GM23248 (cell line): ENCODE results near the gene RAB13. TPM values are rescaled to one million over a fixed set of nuclear protein-coding genes. Genes with fewer than 3 reads are reported as not detected.
"Not testable (repeated sequence)": the region's sequence is repeated elsewhere in the genome, so short reads cannot be mapped to it uniquely, and the experiment has no call there.

Experiments
- DNase-seq: peaks from one replicate; pipeline ENCODE4 v3.0.0-alpha.2; 2015
- H2AFZ ChIP-seq: fragments of 200-600 bp; sonication (generic); 2 replicates; pipeline ENCODE4 v1.6.1; 2016; ENCODE audit warnings: antibody characterized with exemption
- H3F3A ChIP-seq: fragments of 200-600 bp; sonication (generic); 2 replicates; pipeline ENCODE4 v1.6.1; 2016; ENCODE audit warnings: mild to moderate bottlenecking, antibody characterized with exemption, mixed run types; ENCODE audit not compliant: insufficient read depth
- H3K27ac ChIP-seq: fragments of 200-600 bp; sonication (generic); 2 replicates; pipeline ENCODE4 v1.5.1; 2016; ENCODE audit warnings: mild to moderate bottlenecking
- H3K27me3 ChIP-seq: fragments of 200-600 bp; sonication (generic); replicated peaks from 2 replicates; pipeline ENCODE4 v1.6.1; 2016; ENCODE audit warnings: mild to moderate bottlenecking; ENCODE audit not compliant: insufficient read depth
- H3K36me3 ChIP-seq: fragments of 200-600 bp; sonication (generic); 2 replicates; pipeline ENCODE4 v1.6.1; 2016; ENCODE audit warnings: low read depth, mild to moderate bottlenecking
- H3K4me1 ChIP-seq: fragments of 200-600 bp; sonication (generic); 2 replicates; pipeline ENCODE4 v1.6.1; 2016; ENCODE audit warnings: mild to moderate bottlenecking; ENCODE audit not compliant: insufficient read depth
- H3K4me2 ChIP-seq: fragments of 200-600 bp; sonication (generic); one replicate; pipeline ENCODE4 v1.6.1; 2016; ENCODE audit warnings: mild to moderate bottlenecking; ENCODE audit not compliant: unreplicated experiment
- H3K4me3 ChIP-seq: fragments of 200-600 bp; sonication (generic); 2 replicates; pipeline ENCODE4 v1.5.1; 2016; ENCODE audit warnings: mild to moderate bottlenecking
- H3K79me2 ChIP-seq: fragments of 200-600 bp; sonication (generic); 2 replicates; pipeline ENCODE4 v1.6.1; 2016; ENCODE audit warnings: mild to moderate bottlenecking; ENCODE audit not compliant: insufficient read depth
- H3K9ac ChIP-seq: fragments of 200-600 bp; sonication (generic); 2 replicates; pipeline ENCODE4 v1.6.1; 2016; ENCODE audit warnings: mild to moderate bottlenecking
- H3K9me2 ChIP-seq: fragments of 200-600 bp; sonication (generic); 2 replicates; pipeline ENCODE4 v1.6.1; 2016; ENCODE audit warnings: mixed run types, mild to moderate bottlenecking, moderate library complexity; ENCODE audit not compliant: insufficient read depth
- H3K9me3 ChIP-seq: fragments of 200-600 bp; sonication (generic); one replicate; pipeline ENCODE4 v1.6.1; 2017; ENCODE audit warnings: low read depth
- H4K20me1 ChIP-seq: fragments of 200-600 bp; sonication (generic); 2 replicates; pipeline ENCODE4 v1.6.0; 2016; ENCODE audit not compliant: insufficient read depth
- EZH2 ChIP-seq: fragments of 200-600 bp; sonication (generic); IDR thresholded peaks from 2 replicates; pipeline ENCODE4 v1.6.1; 2018; ENCODE audit warnings: antibody characterized with exemption, mild to moderate bottlenecking; ENCODE audit not compliant: insufficient read depth, poor library complexity, severe bottlenecking
- EZH2phosphoT487 ChIP-seq: fragments of 200-600 bp; sonication (generic); IDR thresholded peaks from 2 replicates; pipeline ENCODE4 v1.6.1; 2018; ENCODE audit warnings: antibody characterized with exemption, moderate library complexity, mild to moderate bottlenecking, low read depth; ENCODE audit not compliant: insufficient read depth
- WGBS, 2 experiments: methylation state at CpG; one replicate each; pipeline ENCODE4 v1.1.6; 2015 to 2017; ENCODE audit warnings: low lambda C conversion rate in 2 of 2, low coverage in 1 of 2; ENCODE audit errors: missing lambda C conversion rate in 2 of 2; 5-methylcytosine and 5-hydroxymethylcytosine counted together
- in situ Hi-C: fragments of 300-500 bp; cut with MboI; formaldehyde crosslinking; loops from 2 replicates; pipeline ENCODE4 v1.15.0; 2020
- polyA plus RNA-seq: library from polyadenylated mRNA; unstranded; fragments of >200 nt; fragmentation: Nextera tagmentation; extraction: Ambion mirVana; gene quantifications from 2 replicates; pipeline ENCODE4 v1.2.1, GENCODE V29; 2016
- total RNA-seq: library from RNA; depleted of rRNA; stranded (reverse); fragments of >200 nt; shearing (Covaris generic); gene quantifications from 2 replicates; pipeline ENCODE4 v1.2.3, GENCODE V29; 2014; rRNA removed

RAB13 gene
- total RNA-seq (29.5 and 33.1 TPM in 2 replicates), polyA plus RNA-seq (137 and 142 TPM in 2 replicates)

DNA sequence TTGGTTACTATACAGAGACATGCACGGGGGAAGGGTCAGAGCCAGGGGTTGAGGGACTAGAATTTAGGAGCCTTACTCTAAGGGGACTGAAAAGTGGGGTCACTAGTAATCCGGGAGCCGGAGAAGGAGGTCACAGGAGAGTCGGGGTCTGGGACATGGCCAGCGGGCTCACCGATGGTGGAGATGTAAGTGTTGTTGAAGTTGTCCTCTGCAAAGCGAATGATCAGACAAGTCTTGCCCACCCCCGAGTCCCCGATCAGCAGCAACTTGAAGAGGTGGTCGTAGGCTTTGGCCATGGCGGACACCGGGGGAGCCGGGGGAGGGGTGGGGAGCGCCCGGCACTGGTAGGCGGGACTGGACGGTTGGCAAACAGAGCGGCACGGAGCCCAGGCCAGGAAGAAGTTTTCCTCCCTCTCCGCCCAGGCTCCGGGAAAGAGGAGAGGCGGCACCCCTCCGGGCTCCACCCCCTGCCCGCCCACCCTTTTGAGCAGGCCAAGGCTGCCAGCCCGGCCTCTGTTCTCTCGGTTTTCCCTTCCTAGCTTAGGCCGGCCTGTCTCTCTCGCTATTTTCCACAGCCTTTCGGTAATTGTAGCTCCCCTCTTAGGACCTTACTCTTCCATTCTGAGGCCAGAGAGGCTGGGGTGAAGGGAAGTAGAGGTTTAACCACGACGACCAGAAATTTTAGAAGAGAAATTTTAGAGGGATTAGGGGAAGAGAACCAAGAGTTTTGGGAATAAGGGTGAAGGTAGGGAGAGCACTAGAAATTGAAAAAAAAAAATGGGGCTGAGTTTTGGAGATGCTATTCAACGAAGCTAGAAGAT, at the start of gene RAB13:
Gene RAB13, minus strand, starts transcription at position 399 of the 821 bp plus-strand sequence. Its CDS starts 103 bp downstream, at position 296.
- Histone ChIP-seq H3K79me2 (peaks cover 54% of the 10 kb centered on the region), H4K20me1 (no peaks in the 10 kb centered on the region), H3K36me3 (peaks cover 7% of the 10 kb centered on the region; the same call in 1 of the 2 replicates), H3K4me3 (peak within 1 kb of the TSS; percentile 97), H2AFZ (peak within 1 kb of the TSS; percentile 91), H3K4me2 (peak within 1 kb of the TSS; percentile 97), H3K9me2 (no peaks in the 10 kb centered on the region), H3F3A (peaks cover 40% of the 10 kb centered on the region), H3K9me3 (no peaks in the 10 kb centered on the region), H3K27ac (peak within 1 kb of the TSS; percentile 84), H3K9ac (peak within 1 kb of the TSS; percentile 94), H3K27me3 (no peaks in the 10 kb centered on the region), H3K4me1 (peaks cover 15% of the 10 kb centered on the region; the same call in 1 of the 2 replicates)
- peak; percentile 95 for DNase-seq
- 2 to 3% methylated on average over 14 to 32 of the region's 32 CpGs for WGBS, 2 experiments
- TF ChIP-seq EZH2phosphoT487 (no peak), EZH2 (no peak)
- in situ Hi-C loops: loop anchor here (5.0 to 10.0 kb wide), 2 partner anchors 171 to 309 kb away; partner anchors contain the start of gene NPR1

DNA sequence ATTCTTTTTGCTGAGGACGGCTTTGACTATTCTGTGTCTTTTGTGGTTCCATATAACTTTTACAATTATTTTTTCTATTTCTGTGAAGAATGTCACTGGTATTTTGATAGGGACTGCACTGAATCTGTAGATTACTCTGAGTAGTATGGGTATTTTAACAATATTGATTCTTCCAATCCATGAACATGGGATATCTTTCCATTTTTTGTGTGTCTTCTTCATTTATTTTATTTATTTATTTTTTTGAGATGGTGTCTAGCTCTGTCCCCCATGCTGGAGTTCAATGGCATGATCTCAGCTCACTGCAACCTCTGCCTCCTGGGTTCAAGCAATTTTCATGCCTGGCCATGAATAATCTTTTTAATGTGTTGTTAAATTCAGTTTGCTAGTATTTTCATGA, 47.6 kb upstream of the RAB13 start:
- H3F3A ChIP-seq, H4K20me1 ChIP-seq, DNase-seq, H3K27me3 ChIP-seq, H3K9ac ChIP-seq, H3K27ac ChIP-seq, in situ Hi-C loops, H3K9me2 ChIP-seq, H3K4me2 ChIP-seq, H3K36me3 ChIP-seq, H2AFZ ChIP-seq, H3K4me3 ChIP-seq, H3K79me2 ChIP-seq, H3K9me3 ChIP-seq, H3K4me1 ChIP-seq: not testable (repeated sequence)
- 67 to 70% methylated on average over 1 of the region's 1 CpG for WGBS, 2 experiments

DNA sequence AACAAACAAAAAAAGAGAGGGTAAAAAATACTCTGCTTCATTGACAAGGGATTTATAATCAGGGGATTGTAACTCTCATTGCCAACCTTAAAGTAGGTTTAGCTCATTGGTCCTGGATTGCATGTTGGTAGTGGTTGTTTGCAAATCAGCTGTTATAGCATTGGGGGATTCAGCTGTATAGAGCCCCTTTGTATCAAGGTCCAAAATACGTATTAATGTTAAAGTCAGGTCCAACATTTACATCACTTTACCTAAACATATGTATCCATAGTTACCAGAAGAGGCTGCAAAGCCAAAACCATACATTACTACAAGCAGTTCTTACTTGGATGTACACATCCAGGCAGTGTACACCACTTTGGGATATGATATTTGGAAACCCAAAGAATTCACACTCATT, 33.8 kb upstream of the RAB13 start:
- H3K4me2 ChIP-seq: no peak overlapping the region

DNA sequence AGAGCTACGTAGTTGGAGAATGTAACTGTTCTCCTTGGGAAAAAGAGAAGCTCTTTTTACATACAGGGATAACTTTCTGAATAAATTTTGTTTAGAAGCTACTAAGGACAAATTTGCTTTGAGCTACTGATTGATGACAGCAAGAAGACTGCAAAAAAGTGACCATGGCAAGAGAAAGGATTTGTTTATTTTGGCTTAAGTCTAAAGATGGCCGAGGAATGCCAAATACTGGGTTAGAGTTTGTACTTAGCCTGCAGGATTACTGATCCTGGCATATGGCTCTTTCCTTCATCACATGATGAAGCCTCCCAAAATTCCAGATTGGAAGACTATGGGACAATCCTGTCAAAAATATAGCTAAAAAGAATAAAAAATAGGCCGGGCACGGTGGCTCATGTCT, 33.1 kb upstream of the RAB13 start:
- in situ Hi-C loops: no loop called here
- no peak for DNase-seq
- H2AFZ ChIP-seq: no peak overlapping the region

More for the DNA sequence above, 33.8 kb upstream of the RAB13 start:
- H2AFZ ChIP-seq: no peak overlapping the region
- 79 to 83% methylated on average over 1 of the region's 1 CpG for WGBS, 2 experiments
- DNase-seq: no peak
- in situ Hi-C loops: no loop called here
- H3K27me3 ChIP-seq: no peaks in the 10 kb centered on the region
- H3F3A ChIP-seq: no peaks in the 10 kb centered on the region
- no peaks in the 10 kb centered on the region for H3K79me2 ChIP-seq
- no peaks in the 10 kb centered on the region for H3K9me3 ChIP-seq
- H4K20me1 ChIP-seq: no peaks in the 10 kb centered on the region
- no peaks in the 10 kb centered on the region for H3K9me2 ChIP-seq
- H3K27ac ChIP-seq: no peak overlapping the region
- TF ChIP-seq EZH2 (no peak), EZH2phosphoT487 (no peak)
- H3K9ac ChIP-seq: no peak overlapping the region
- H3K4me1 ChIP-seq: no peaks in the 10 kb centered on the region
- H3K4me3 ChIP-seq: no peak overlapping the region
- H3K36me3 ChIP-seq: no peaks in the 10 kb centered on the region

More for the DNA sequence above, 33.1 kb upstream of the RAB13 start:
- Histone ChIP-seq H3K4me1 (peaks cover 6% of the 10 kb centered on the region; the same call in 1 of the 2 replicates), H3K36me3 (no peaks in the 10 kb centered on the region), H3F3A (no peaks in the 10 kb centered on the region), H3K9me3 (no peaks in the 10 kb centered on the region), H3K27me3 (no peaks in the 10 kb centered on the region), H3K9me2 (no peaks in the 10 kb centered on the region), H3K9ac (no peak overlapping the region), H3K4me2 (no peak overlapping the region), H3K79me2 (no peaks in the 10 kb centered on the region), H3K27ac (no peak overlapping the region), H3K4me3 (no peak overlapping the region), H4K20me1 (no peaks in the 10 kb centered on the region)
- TF ChIP-seq EZH2: no peak
- TF ChIP-seq EZH2phosphoT487: no peak
- 76 to 91% methylated on average over 4 of the region's 4 CpGs for WGBS, 2 experiments
